Fibroblast of lung (primary cell): ENCODE measurements around the gene KCNG1.

ENCODE experiments used
- CTCF ChIP-seq, 2 donors: IDR thresholded peaks in 1 of 2; conservative IDR thresholded peaks in 1 of 2; 1 replicate in 1 of 2; 2 replicates in 1 of 2; pipeline ENCODE4 v1.5.1; 2011 to 2012; ENCODE audit warnings: low read length in 2 of 2, control low read depth in 1 of 2, inconsistent platforms in 1 of 2, low read depth in 1 of 2, mild to moderate bottlenecking in 1 of 2
- EZH2 ChIP-seq: IDR thresholded peaks from 2 replicates; pipeline ENCODE4 v1.5.1; 2012; ENCODE audit warnings: low read length, control low read depth, mild to moderate bottlenecking; ENCODE audit errors: missing control alignments

- no peak for TF ChIP-seq CTCF (conservative IDR thresholded peaks at IDR 0.05 in 1 of 2, IDR thresholded peaks at IDR 0.05 in 1 of 2; ENCODE audit: low read depth in 1 of 2, low read length in 2 of 2)
- no peak for TF ChIP-seq EZH2
These were observed 29.0 kb downstream of the KCNG1 start for GRCh38 chr20:50993876-50994275.
